Kidney epithelial cell (primary cell): ENCODE data around the gene GPR78. TPM values are rescaled to one million over a fixed set of nuclear protein-coding genes. Genes with fewer than 3 reads are reported as not detected.

Experiments used
- DNase-seq: peaks from one replicate; pipeline ENCODE4 v3.0.0-alpha.2; 2010; ENCODE audit warnings: low read depth
- H3K27me3 ChIP-seq: 2 replicates; pipeline ENCODE4 v1.6.0; 2011; ENCODE audit warnings: low read length; ENCODE audit not compliant: control insufficient read depth, insufficient read depth
- H3K36me3 ChIP-seq: 2 replicates; pipeline ENCODE4 v1.5.1; 2011; ENCODE audit warnings: low read length; ENCODE audit not compliant: control insufficient read depth, insufficient read depth
- H3K4me3 ChIP-seq: 2 replicates; pipeline ENCODE4 v1.5.1; 2011; ENCODE audit warnings: low read depth, mild to moderate bottlenecking, control low read depth, low read length
- total RNA-seq: library from RNA; depleted of rRNA; stranded (reverse); fragments of >200 nt; gene quantifications from 2 replicates; pipeline ENCODE4 v1.2.3, GENCODE V29; 2015
- TF ChIP-seq, protein P1 (sequence below): IDR thresholded peaks from 2 replicates; pipeline ENCODE4 v1.5.1; 2011; ENCODE audit warnings: mild to moderate bottlenecking, moderate library complexity, low read length, control low read depth, inconsistent platforms; ENCODE audit not compliant: insufficient read depth, poor library complexity, severe bottlenecking

Gene GPR78
- total RNA-seq, 1 donor from 2014 or later: not detected

DNA sequence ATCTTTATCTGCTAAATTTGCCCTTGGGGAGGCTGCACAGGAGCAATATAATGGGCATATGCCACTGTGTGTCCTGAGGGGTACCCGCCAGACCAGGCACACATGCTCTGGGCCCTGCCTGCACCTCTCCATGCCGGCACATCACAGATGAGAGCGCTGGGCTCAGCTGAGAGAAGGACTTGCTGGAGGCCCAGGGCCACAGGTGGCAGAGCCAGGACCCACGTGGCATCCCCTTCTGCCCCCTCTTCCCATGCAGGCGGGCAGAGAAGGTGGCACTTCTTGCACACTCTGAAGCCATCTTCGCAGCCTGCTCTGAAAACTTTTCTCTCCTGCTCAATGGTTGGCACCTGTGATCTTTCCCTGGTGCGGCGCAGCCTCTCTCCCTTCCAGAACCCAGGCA is 32.5 kb downstream of the GPR78 start:
- no peaks in the 10 kb centered on the region for H3K36me3 ChIP-seq
- DNase-seq: no peak
- H3K27me3 ChIP-seq: peaks cover 2% of the 10 kb centered on the region
- H3K4me3 ChIP-seq: no peak overlapping the region
- TF ChIP-seq, protein P1, sequence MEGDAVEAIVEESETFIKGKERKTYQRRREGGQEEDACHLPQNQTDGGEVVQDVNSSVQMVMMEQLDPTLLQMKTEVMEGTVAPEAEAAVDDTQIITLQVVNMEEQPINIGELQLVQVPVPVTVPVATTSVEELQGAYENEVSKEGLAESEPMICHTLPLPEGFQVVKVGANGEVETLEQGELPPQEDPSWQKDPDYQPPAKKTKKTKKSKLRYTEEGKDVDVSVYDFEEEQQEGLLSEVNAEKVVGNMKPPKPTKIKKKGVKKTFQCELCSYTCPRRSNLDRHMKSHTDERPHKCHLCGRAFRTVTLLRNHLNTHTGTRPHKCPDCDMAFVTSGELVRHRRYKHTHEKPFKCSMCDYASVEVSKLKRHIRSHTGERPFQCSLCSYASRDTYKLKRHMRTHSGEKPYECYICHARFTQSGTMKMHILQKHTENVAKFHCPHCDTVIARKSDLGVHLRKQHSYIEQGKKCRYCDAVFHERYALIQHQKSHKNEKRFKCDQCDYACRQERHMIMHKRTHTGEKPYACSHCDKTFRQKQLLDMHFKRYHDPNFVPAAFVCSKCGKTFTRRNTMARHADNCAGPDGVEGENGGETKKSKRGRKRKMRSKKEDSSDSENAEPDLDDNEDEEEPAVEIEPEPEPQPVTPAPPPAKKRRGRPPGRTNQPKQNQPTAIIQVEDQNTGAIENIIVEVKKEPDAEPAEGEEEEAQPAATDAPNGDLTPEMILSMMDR: no peak

DNA sequence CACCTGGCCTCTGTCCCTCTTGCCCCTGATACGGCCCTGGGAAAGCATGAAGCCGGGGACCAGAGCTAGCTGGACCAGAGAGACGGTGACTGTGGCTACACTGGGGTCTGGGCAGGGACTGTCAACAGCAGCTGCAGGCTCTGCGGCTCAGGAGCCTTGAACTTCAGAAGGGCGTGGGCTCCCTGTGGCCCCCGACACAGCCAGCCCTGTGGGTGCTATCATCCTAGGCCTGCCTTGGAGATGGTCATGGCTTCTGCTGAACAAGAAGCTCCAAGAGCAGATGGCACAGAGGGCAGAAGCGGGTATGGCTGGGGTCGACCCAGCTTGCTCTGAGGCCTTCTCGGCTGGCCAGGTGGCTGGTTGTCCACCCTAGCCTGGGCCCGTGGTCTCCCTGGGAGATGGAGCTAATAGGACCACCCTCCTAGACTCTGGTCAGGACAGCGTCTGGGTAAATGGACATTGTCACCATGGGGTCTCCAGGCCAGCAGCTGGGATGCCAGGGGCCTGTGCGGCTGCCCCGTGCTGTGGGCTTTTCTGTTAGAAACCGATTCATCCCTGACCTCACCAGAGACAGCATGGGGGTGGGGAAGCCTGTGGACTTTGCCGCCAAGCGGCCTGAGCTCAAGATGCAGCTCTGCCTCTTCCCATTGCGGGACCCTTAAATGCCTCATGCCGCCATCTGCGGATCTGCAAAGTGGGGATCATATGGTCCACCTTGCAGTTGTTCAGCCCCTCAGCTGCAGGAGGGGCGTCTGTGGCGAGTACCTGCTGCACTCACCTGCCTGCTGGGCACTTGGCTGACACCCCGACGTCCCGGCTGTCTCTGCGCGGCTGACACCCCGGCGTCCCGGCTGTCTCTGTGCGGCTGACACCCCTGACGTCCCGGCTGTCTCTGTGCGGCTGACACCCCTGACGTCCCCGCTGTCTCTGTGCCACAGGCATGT is 33.5 kb downstream of the GPR78 start:
- peaks cover 2% of the 10 kb centered on the region for H3K27me3 ChIP-seq
- no peak for DNase-seq
- H3K36me3 ChIP-seq: no peaks in the 10 kb centered on the region
- no peak overlapping the region for H3K4me3 ChIP-seq
- TF ChIP-seq, protein P1: no peak

DNA sequence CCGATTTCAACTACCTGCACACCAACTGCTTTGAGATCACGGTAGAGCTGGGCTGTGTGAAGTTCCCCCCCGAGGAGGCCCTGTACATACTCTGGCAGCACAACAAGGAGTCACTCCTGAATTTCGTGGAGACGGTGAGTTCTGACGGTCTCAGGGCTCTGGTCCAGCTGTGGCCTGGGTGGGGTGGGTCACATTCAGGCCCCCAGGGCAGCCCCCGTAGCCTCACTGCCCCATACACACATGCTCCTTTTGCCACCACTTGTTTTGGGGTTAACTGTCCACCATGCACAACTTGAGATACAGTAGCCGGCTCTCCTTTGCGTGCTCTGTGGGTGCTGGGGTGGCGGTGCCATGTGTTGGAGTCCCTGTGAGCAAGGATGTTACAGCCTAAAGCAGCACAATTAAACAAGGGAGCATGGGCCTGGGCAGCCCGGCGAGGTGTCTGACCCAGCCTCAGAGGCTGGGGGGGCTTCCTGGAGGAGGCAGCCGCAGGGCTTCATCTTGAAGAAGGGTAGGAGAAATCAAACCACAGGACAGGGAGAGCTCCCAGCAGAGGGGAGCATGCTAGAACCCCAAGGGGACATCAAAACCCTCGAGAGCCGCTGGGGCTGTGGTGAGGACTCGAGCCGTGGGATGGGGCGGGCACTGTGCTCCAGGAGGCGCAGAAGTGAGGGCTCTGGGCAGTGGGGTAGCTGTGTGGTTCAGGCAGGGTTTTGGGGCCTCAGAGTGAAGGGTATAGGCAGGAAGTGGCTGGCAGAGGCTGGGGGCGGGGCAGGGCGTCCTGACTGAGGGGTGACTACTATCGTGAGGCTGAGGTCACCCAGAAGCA is 34.4 kb downstream of the GPR78 start:
- no peaks in the 10 kb centered on the region for H3K36me3 ChIP-seq
- H3K27me3 ChIP-seq: peaks cover 2% of the 10 kb centered on the region
- no peak for DNase-seq
- H3K4me3 ChIP-seq: no peak overlapping the region
- TF ChIP-seq, protein P1: no peak

DNA sequence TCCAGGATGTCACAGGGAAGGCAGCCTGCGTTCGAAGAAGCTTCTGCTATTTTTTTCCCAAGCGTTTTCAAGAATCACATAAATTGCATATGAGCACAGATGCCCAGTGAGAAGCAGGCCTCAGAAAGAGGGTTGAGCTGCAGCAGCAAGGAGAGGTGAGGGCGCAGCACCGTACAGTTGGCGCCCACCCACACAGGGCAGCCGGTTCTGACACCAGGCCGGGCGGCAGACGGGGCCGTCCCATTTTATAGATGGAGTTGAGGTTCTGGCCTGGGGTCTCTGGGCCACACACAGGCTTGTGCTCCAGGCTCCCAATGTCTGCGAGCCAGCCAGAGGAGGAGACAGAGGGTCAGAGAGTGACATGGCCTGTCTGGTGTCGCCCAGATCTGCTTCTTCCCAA is 35.2 kb downstream of the GPR78 start:
- Histone ChIP-seq H3K4me3 (no peak overlapping the region), H3K36me3 (no peaks in the 10 kb centered on the region), H3K27me3 (peaks cover 2% of the 10 kb centered on the region)
- TF ChIP-seq, protein P1: no peak
- DNase-seq: no peak

DNA sequence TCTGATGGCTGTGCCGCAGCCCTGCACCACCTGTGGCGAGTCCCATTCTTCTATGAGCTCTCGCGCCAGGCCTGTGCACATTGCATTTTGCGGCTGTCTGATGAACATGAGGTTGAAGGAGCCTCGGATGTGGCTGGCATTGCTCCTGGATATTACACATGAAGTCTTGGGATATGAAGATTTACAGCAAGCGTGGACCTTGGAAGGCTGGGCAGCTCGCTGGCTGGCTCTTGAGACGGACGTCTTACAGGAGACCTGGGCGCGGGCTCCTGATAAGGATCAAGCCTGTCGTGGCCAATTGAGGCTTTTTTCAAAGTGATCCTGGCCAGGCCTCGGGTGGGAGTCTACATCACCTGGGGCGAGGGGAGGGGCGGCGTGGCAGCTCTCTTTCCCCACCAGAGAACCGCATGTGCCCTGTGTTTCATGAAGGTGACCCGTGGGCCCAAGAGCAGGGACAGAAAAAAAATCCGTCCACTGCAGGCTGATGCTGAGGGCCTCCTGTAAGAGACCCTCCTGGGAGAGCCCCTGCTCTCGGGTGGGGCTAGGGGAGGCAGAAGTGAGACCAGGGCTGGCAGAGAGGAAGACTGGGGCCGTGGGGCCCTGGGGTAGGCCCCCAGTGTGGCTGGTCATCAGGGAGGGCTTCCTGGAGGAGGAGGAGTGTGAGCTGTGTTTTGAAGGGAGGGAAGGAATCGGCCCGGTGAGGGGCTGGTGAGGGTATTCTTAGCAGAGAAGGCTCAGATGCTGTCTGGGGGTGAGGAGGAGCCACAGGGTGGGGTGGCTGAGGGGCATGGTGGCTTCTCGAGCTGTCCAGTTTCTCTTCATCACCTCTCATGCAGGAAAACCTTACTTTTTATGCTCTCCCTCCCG is 36.0 kb downstream of the GPR78 start:
- no peak overlapping the region for H3K4me3 ChIP-seq
- H3K36me3 ChIP-seq: no peaks in the 10 kb centered on the region
- H3K27me3 ChIP-seq: peaks cover 2% of the 10 kb centered on the region
- DNase-seq: no peak
- TF ChIP-seq, protein P1: no peak
